Measurements from ENCODE around the gene MIER2.
A peak's percentile ranks its signal among the peaks of the same experiment; 100 is the strongest.

Gene MIER2

GRCh38 chr19:374183-374885 lies 29.7 kb upstream of the MIER2 start:
- H3K23ac ChIP-seq (ENCODE audit: low read depth, low read length, poor library complexity): peak overlapping the region; percentile 65
- peaks cover 0 to 47% (median 0%) of the 10 kb centered on the region in 3 experiments for H3K27me3 ChIP-seq (ENCODE audit: control insufficient read depth in 3 of 3, insufficient read depth in 3 of 3, low read depth in 1 of 3, low read length in 3 of 3)
- H3K27ac ChIP-seq (replicated peaks; ENCODE audit: low read length): no peak overlapping the region
- H3K4ac ChIP-seq (ENCODE audit: low read length): no peak overlapping the region
- no peaks in the 10 kb centered on the region for H3K9me3 ChIP-seq (replicated peaks in 1 of 2; ENCODE audit: control insufficient read depth in 2 of 2, insufficient read depth in 1 of 2, low read depth in 1 of 2, low read length in 2 of 2)
- H3K9ac ChIP-seq (ENCODE audit: low read depth, low read length, poor library complexity): no peak overlapping the region
- no peaks in the 10 kb centered on the region for H3K79me1 ChIP-seq (ENCODE audit: low read depth, low read length)
- peak overlapping the region; percentile 65 for H3K18ac ChIP-seq (ENCODE audit: low read length)
- no peak overlapping the region for H3K4me2 ChIP-seq (ENCODE audit: insufficient read depth, low read length, poor library complexity, severe bottlenecking)
- no CpG with 5 or more reads among the region's 23 CpGs for WGBS, 2 donors (ENCODE audit: extremely low coverage in 2 of 2, insufficient read length in 2 of 2, insufficient replicate concordance in 1 of 2)
- H3K4me1 ChIP-seq (ENCODE audit: control insufficient read depth in 2 of 2, insufficient read depth in 1 of 2, low read depth in 1 of 2, low read length in 2 of 2): peaks cover 0 to 2% of the 10 kb centered on the region in 2 donors
- no peak overlapping the region for H2BK120ac ChIP-seq (ENCODE audit: low read depth, low read length)
- H3K14ac ChIP-seq (ENCODE audit: low read length): peak overlapping the region; percentile 17
- no peak overlapping the region for H4K91ac ChIP-seq (ENCODE audit: low read depth, low read length, poor library complexity)
- H2AFZ ChIP-seq (ENCODE audit: low read length): peak overlapping the region; percentile 49
- H2BK5ac ChIP-seq (ENCODE audit: low read length): peak overlapping the region; percentile 75
- no peaks in the 10 kb centered on the region for H3K36me3 ChIP-seq (replicated peaks in 1 of 2; ENCODE audit: control insufficient read depth in 2 of 2, insufficient read depth in 2 of 2, low read length in 2 of 2)
- peak overlapping the region; percentile 75 for H2AK5ac ChIP-seq (ENCODE audit: low read depth, low read length)
- H4K8ac ChIP-seq (ENCODE audit: low read depth, low read length): peak overlapping the region; percentile 23
- H3K4me3 ChIP-seq (ENCODE audit: low read length in 2 of 2): no peak overlapping the region
- H2BK12ac ChIP-seq (ENCODE audit: low read length): no peak overlapping the region
- no peak for DNase-seq (ENCODE audit: low spot score)
- peak overlapping the region; percentile 85 for H2BK15ac ChIP-seq (ENCODE audit: low read length)

GRCh38 chr19:373391-374182 lies 29.0 kb upstream of the MIER2 start:
- peak overlapping the region; percentile 60 for H3K9ac ChIP-seq (ENCODE audit: low read depth, low read length, poor library complexity)
- peak overlapping the region; percentile 23 for H4K8ac ChIP-seq (ENCODE audit: low read depth, low read length)
- no peaks in the 10 kb centered on the region for H3K79me1 ChIP-seq (ENCODE audit: low read depth, low read length)
- H2BK12ac ChIP-seq (ENCODE audit: low read length): peak overlapping the region; percentile 58
- H2BK5ac ChIP-seq (ENCODE audit: low read length): peak overlapping the region; percentile 75
- H3K23ac ChIP-seq (ENCODE audit: low read depth, low read length, poor library complexity): peak overlapping the region; percentile 65
- DNase-seq (ENCODE audit: low spot score): no peak
- peak overlapping the region; percentile 49 for H2AFZ ChIP-seq (ENCODE audit: low read length)
- no peaks in the 10 kb centered on the region for H3K36me3 ChIP-seq (replicated peaks in 1 of 2; ENCODE audit: control insufficient read depth in 2 of 2, insufficient read depth in 2 of 2, low read length in 2 of 2)
- no peaks in the 10 kb centered on the region for H3K9me3 ChIP-seq (replicated peaks in 1 of 2; ENCODE audit: control insufficient read depth in 2 of 2, insufficient read depth in 1 of 2, low read depth in 1 of 2, low read length in 2 of 2)
- H2BK120ac ChIP-seq (ENCODE audit: low read depth, low read length): no peak overlapping the region
- no peak overlapping the region for H4K91ac ChIP-seq (ENCODE audit: low read depth, low read length, poor library complexity)
- no CpG with 5 or more reads among the region's 24 CpGs for WGBS, 2 donors (ENCODE audit: extremely low coverage in 2 of 2, insufficient read length in 2 of 2, insufficient replicate concordance in 1 of 2)
- peak overlapping the region; percentile 76 for H3K18ac ChIP-seq (ENCODE audit: low read length)
- H3K4me1 ChIP-seq (ENCODE audit: control insufficient read depth in 2 of 2, insufficient read depth in 1 of 2, low read depth in 1 of 2, low read length in 2 of 2): peaks cover 0 to 2% of the 10 kb centered on the region in 2 donors
- H3K27ac ChIP-seq (replicated peaks; ENCODE audit: low read length): no peak overlapping the region
- H3K4me2 ChIP-seq (ENCODE audit: insufficient read depth, low read length, poor library complexity, severe bottlenecking): no peak overlapping the region
- no peak overlapping the region for H3K4me3 ChIP-seq (ENCODE audit: low read length in 2 of 2)
- H2BK15ac ChIP-seq (ENCODE audit: low read length): peak overlapping the region; percentile 85
- H3K14ac ChIP-seq (ENCODE audit: low read length): peak overlapping the region; percentile 56
- H3K4ac ChIP-seq (ENCODE audit: low read length): no peak overlapping the region
- H3K27me3 ChIP-seq (ENCODE audit: control insufficient read depth in 3 of 3, insufficient read depth in 3 of 3, low read depth in 1 of 3, low read length in 3 of 3): peaks cover 0 to 49% (median 0%) of the 10 kb centered on the region in 3 experiments
- H2AK5ac ChIP-seq (ENCODE audit: low read depth, low read length): peak overlapping the region; percentile 75

- Histone ChIP-seq H3K9me3 (replicated peaks in 1 of 2; ENCODE audit: control insufficient read depth in 2 of 2, insufficient read depth in 1 of 2, low read depth in 1 of 2, low read length in 2 of 2) (peaks cover 0 to 1% of the 10 kb centered on the region in 2 donors), H2BK15ac (ENCODE audit: low read length) (no peak overlapping the region), H3K4me2 (ENCODE audit: insufficient read depth, low read length, poor library complexity, severe bottlenecking) (no peak overlapping the region), H2BK120ac (ENCODE audit: low read depth, low read length) (no peak overlapping the region), H3K4ac (ENCODE audit: low read length) (no peak overlapping the region), H3K14ac (ENCODE audit: low read length) (no peak overlapping the region), H3K9ac (ENCODE audit: low read depth, low read length, poor library complexity) (no peak overlapping the region), H3K27ac (replicated peaks; ENCODE audit: low read length) (no peak overlapping the region), H3K4me3 (ENCODE audit: low read length in 2 of 2) (no peak overlapping the region), H2BK12ac (ENCODE audit: low read length) (no peak overlapping the region), H2AFZ (ENCODE audit: low read length) (no peak overlapping the region), H4K8ac (ENCODE audit: low read depth, low read length) (no peak overlapping the region), H3K36me3 (replicated peaks in 1 of 2; ENCODE audit: control insufficient read depth in 2 of 2, insufficient read depth in 2 of 2, low read length in 2 of 2) (no peaks in the 10 kb centered on the region), H3K23ac (ENCODE audit: low read depth, low read length, poor library complexity) (no peak overlapping the region), H4K91ac (ENCODE audit: low read depth, low read length, poor library complexity) (no peak overlapping the region), H3K27me3 (ENCODE audit: control insufficient read depth in 3 of 3, insufficient read depth in 3 of 3, low read depth in 1 of 3, low read length in 3 of 3) (peaks cover 0 to 51% (median 0%) of the 10 kb centered on the region in 3 experiments), H2BK5ac (ENCODE audit: low read length) (no peak overlapping the region), H3K18ac (ENCODE audit: low read length) (peak overlapping the region; percentile 39), H2AK5ac (ENCODE audit: low read depth, low read length) (no peak overlapping the region), H3K4me1 (ENCODE audit: control insufficient read depth in 2 of 2, insufficient read depth in 1 of 2, low read depth in 1 of 2, low read length in 2 of 2) (peaks cover 0 to 2% of the 10 kb centered on the region in 2 donors), H3K79me1 (ENCODE audit: low read depth, low read length) (no peaks in the 10 kb centered on the region)
- no peak for DNase-seq (ENCODE audit: low spot score)
- WGBS, 2 donors (ENCODE audit: extremely low coverage in 2 of 2, insufficient read length in 2 of 2, insufficient replicate concordance in 1 of 2): no CpG with 5 or more reads among the region's 14 CpGs
These were observed 27.8 kb upstream of the MIER2 start for GRCh38 chr19:372306-372890.
